Measurements from ENCODE around the gene MDM1. TPM values are rescaled to one million over a fixed set of nuclear protein-coding genes. Genes with fewer than 3 reads are reported as not detected.

Gene MDM1
- total RNA-seq, 1 donor from 2014 or later, result 7.8 TPM

GRCh38 chr12:68280240-68280639 is 51.9 kb downstream of the MDM1 start:
- no peak for DNase-seq (ENCODE audit: low read depth, low spot score)

- no peak for DNase-seq (ENCODE audit: low read depth, low spot score)
These were observed 52.7 kb downstream of the MDM1 start for GRCh38 chr12:68279227-68280054.

- no peak for DNase-seq (ENCODE audit: low read depth, low spot score)
These were observed 55.7 kb downstream of the MDM1 start for GRCh38 chr12:68276402-68276930.

- no peak for DNase-seq (ENCODE audit: low read depth, low spot score)
These were observed 59.4 kb downstream of the MDM1 start for GRCh38 chr12:68272732-68273131.

GRCh38 chr12:68271346-68271745 is 60.8 kb downstream of the MDM1 start:
- no peak for DNase-seq (ENCODE audit: low read depth, low spot score)

GRCh38 chr12:68270358-68270757 is 61.8 kb downstream of the MDM1 start:
- DNase-seq (ENCODE audit: low read depth, low spot score), result no peak

- DNase-seq (ENCODE audit: low read depth, low spot score), result no peak
These were observed 62.4 kb downstream of the MDM1 start for GRCh38 chr12:68269779-68270178.

DNA sequence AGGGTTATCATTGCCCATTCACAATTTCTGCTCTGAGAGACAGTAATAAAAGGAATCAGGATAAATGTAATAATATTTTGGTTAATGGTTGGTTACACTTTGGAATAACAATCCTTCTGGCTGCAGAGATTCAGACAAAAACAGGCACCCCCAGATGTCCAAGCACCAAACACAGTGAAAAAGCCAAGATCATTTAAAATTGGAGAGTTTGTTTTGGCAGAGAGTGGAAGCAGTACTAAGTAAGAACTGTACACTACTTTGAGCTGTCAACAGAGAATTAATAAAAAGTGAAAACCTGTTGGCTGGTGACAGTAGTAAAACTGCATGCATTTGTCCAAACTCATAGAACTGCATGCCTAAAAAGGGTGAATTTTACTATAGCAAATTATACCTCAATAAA is 63.2 kb downstream of the MDM1 start:
- no peak for DNase-seq (ENCODE audit: low read depth, low spot score)

DNA sequence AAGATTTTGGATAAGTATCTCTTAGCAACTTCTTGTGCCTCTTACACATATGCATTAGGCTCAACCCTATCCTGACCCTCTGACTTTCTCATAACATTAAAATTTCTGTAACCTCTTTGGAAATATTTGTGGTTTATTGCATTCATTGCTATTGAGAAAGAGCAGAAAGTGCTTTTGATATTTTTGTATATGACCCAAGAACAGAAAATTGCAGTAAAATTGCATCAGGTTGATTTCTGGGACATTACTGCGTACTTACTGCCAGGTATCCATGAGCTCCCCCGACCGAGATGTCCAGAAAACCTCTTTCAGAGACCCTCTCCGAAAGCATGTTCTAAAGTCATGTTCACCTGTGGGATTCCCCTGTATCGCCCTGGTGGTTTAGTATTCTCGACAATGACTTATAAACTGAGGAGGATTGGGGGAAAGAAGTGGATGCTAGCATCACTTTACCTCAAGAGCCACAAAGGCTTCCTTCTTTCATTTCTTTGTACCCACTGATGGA is 64.2 kb downstream of the MDM1 start:
- DNase-seq (ENCODE audit: low read depth, low spot score), result no peak

GRCh38 chr12:68264857-68265256 is 67.3 kb downstream of the MDM1 start:
- DNase-seq (ENCODE audit: low read depth, low spot score), result no peak

GRCh38 chr12:68264158-68264855 is 67.9 kb downstream of the MDM1 start:
- no peak for DNase-seq (ENCODE audit: low read depth, low spot score)

DNA sequence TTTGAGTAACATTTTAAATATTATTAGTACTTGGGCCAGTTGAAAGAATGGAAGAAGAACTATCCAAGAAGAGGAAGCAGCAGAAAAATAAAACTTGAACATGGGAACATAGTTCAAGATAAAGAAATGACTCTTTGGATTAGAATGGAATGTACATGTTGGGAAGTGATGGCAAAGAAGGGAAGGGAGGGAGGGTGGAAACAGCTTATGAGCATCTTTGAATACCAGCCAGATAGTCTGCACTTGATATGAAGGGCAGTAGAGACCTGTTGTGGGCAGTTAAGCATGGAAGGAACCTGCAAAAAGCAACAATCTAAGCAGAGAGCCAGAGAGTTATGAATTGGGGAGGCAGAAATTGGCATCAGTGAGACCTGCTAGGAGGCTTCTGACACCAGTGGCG is 68.8 kb downstream of the MDM1 start:
- no peak for DNase-seq (ENCODE audit: low read depth, low spot score)

GRCh38 chr12:68261896-68262295 is 70.3 kb downstream of the MDM1 start:
- no peak for DNase-seq (ENCODE audit: low read depth, low spot score)

- no peak for DNase-seq (ENCODE audit: low read depth, low spot score)
These were observed 72.0 kb downstream of the MDM1 start for GRCh38 chr12:68260153-68260552.

GRCh38 chr12:68259318-68259940 is 72.7 kb downstream of the MDM1 start:
- no peak for DNase-seq (ENCODE audit: low read depth, low spot score)

GRCh38 chr12:68253504-68253903 is 78.7 kb downstream of the MDM1 start, which contains the start of gene IL22:
TSS of gene IL22 (minus strand) at chr12:68253604. CDS start at chr12:68253448, 156 bp downstream.
- DNase-seq (ENCODE audit: low read depth, low spot score), result no peak

- no peak for DNase-seq (ENCODE audit: low read depth, low spot score)
These were observed 80.1 kb downstream of the MDM1 start for GRCh38 chr12:68252077-68252476.

DNA sequence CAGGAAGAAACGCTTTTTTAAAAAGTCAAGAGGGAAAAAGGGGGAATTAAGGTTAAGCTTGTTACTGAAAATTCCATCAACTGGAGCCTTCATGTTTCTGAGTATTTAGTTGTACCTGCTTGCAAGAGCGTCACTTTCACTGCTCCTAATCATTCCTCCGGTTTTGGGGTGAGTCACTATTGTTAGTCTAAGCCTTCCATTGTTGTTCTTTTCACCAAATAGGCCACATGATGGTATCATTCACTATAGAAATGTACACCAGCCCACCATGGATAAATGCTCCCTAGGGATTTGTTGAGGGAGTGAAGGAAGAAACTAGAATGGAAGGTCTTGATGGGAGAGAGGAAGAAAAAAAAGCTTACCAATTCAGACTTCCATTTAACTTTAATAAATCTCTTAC is 81.7 kb downstream of the MDM1 start:
- no peak for DNase-seq (ENCODE audit: low read depth, low spot score)

DNA sequence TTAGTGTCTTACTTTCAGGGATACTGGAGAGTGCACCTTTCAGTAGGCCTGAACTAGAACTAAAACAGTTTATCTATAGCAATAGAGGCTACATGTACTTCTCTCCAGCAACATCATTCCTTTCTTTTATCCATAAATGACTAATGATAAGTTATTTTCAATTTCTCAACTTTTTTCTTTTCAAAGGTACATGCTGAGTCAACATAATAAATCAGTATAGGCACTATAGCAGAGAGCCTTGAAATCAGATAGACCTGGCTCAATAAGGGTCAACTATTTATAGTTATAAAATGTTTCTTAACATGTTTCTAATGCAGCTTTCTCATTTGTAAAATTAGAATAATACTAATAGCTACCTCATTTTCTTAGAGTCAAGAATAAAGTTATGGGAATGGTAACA is 84.4 kb downstream of the MDM1 start:
- no peak for DNase-seq (ENCODE audit: low read depth, low spot score)

DNA sequence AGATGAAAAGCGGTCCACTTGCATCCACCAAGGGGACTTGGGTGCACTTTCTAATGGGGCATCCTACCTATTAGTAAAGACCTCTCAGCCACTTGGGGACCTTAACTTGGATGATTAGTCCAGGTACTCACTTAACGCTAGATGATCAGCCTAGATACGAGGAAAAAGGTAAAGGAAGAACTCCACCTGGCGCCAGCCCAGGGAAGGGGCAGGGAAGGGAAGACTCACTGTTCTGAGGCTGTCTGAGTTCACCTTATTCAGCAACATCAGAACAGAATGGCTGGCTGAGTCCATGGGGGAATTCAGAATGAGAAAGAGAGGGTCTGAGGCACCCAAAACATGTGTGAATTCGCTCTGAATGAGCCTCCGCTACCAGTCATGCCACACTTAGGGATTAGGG is 85.8 kb downstream of the MDM1 start:
- no peak for DNase-seq (ENCODE audit: low read depth, low spot score)

GRCh38 chr12:68245180-68246021 is 86.8 kb downstream of the MDM1 start:
- no peak for DNase-seq (ENCODE audit: low read depth, low spot score)

All from pulmonary artery endothelial cell (primary cell).